Measurements from ENCODE around the gene RETSAT.
"Not testable (repeated sequence)": the region's sequence is repeated elsewhere in the genome, so short reads cannot be mapped to it uniquely, and the experiment has no call there.

Gene RETSAT

GRCh38 chr2:85368921-85369320 is 14.6 kb upstream of the RETSAT start:
- POLR2A ChIA-PET (ENCODE audit: low non-redundant PET), result no interaction called here

GRCh38 chr2:85367180-85367579 is 12.9 kb upstream of the RETSAT start:
- H3K27ac ChIP-seq, result no peak overlapping the region
- no peak for TF ChIP-seq CTCF (conservative IDR thresholded peaks at IDR 0.05; ENCODE audit: low read depth)
- POLR2A ChIA-PET (ENCODE audit: low non-redundant PET), result interaction anchor here (0.6 kb wide), 1 partner anchor 40 kb away, joined by 3 read pairs; no protein-coding TSS in a partner anchor
- CTCF ChIA-PET, result no interaction called here
- DNase-seq (ENCODE audit: low spot score), result no peak

More at GRCh38 chr2:85368921-85369320, 14.6 kb upstream of the RETSAT start:
- TF ChIP-seq CTCF (conservative IDR thresholded peaks at IDR 0.05; ENCODE audit: low read depth), result no peak
- H3K27ac ChIP-seq, result no peak overlapping the region
- no peak for DNase-seq (ENCODE audit: low spot score)
- CTCF ChIA-PET, result interaction anchor here (0.7 kb wide), 1 partner anchor 8 kb away, joined by 3 read pairs; no protein-coding TSS in a partner anchor

- DNase-seq (ENCODE audit: low spot score); POLR2A ChIA-PET (ENCODE audit: low non-redundant PET); H3K27ac ChIP-seq; CTCF ChIA-PET: not testable (repeated sequence)
Measured at GRCh38 chr2:85362653-85363387, 8.5 kb upstream of the RETSAT start.

DNA sequence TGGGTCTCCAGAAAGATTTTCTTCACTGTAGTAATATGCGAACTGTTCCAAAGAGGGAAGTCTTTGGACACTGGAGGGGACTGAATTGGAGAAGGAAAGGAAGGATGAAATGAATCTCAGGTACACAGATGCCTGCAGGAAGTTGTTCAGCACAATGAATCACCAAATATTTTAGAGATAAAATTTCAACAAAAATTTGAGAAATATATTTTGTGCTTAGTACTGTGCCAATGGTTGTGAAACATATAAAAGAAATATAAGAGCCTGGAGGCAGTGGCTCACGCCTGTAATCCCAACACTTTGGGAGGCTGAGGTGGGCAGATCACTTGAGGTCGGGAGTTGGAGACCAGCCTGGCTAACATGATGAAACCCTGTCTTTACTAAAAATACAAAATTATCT is 3.4 kb upstream of the RETSAT start:
- TF ChIP-seq CTCF (conservative IDR thresholded peaks at IDR 0.05; ENCODE audit: low read depth), result no peak
- POLR2A ChIA-PET (ENCODE audit: low non-redundant PET), result no interaction called here
- DNase-seq (ENCODE audit: low spot score), result no peak
- CTCF ChIA-PET, result no interaction called here
- peak overlapping the region; percentile 70 for H3K27ac ChIP-seq

- no peak for TF ChIP-seq CTCF (conservative IDR thresholded peaks at IDR 0.05; ENCODE audit: low read depth)
- H3K27ac ChIP-seq, result peak overlapping the region; percentile 22
- ChIA-PET CTCF (interaction anchor here (0.5 kb wide), 1 partner anchor 45 kb away, joined by 4 read pairs; no protein-coding TSS in a partner anchor), POLR2A (ENCODE audit: low non-redundant PET) (no interaction called here)
- no peak for DNase-seq (ENCODE audit: low spot score)
Measured at GRCh38 chr2:85356186-85356585, 1.9 kb upstream of the RETSAT start.

- DNase-seq (ENCODE audit: low spot score), result no peak
- TF ChIP-seq CTCF (conservative IDR thresholded peaks at IDR 0.05; ENCODE audit: low read depth), result no peak
- ChIA-PET POLR2A (ENCODE audit: low non-redundant PET) (interaction anchor here (1.2 kb wide), 1 partner anchor 10 kb away, joined by 4 read pairs; no protein-coding TSS in a partner anchor), CTCF (no interaction called here)
- peak overlapping the region; percentile 97 for H3K27ac ChIP-seq
Measured at GRCh38 chr2:85355521-85355920, 1.2 kb upstream of the RETSAT start.

GRCh38 chr2:85355073-85355410 is 714 bp upstream of the RETSAT start:
- POLR2A ChIA-PET (ENCODE audit: low non-redundant PET), result interaction anchor here (0.5 to 1.2 kb wide), 5 partner anchors 10 to 255 kb away, joined by 3 to 4 read pairs (median 4); no protein-coding TSS in a partner anchor
- TF ChIP-seq CTCF (conservative IDR thresholded peaks at IDR 0.05; ENCODE audit: low read depth), result no peak
- H3K27ac ChIP-seq, result peak overlapping the region; percentile 97
- CTCF ChIA-PET, result interaction anchor here (0.6 kb wide), 1 partner anchor 383 kb away, joined by 4 read pairs; no protein-coding TSS in a partner anchor
- DNase-seq (ENCODE audit: low spot score), result peak; percentile 27
